Calu3 (cell line): ENCODE measurements around the gene COX4I2. TPM values are rescaled to one million over a fixed set of nuclear protein-coding genes. Genes with fewer than 3 reads are reported as not detected.
"Not testable (repeated sequence)": the region's sequence is repeated elsewhere in the genome, so short reads cannot be mapped to it uniquely, and the experiment has no call there.

Experiments used
- BruUV-seq: library from RNA; stranded (reverse); fragments of 400-500 nt; replicated peaks from 2 replicates; lab custom pipeline; 2021; lab: Mats Ljungman, UMichigan
- CTCF ChIA-PET: fragments of 300-600 bp; sonication (Branson Sonifier 250); formaldehyde crosslinking; loops from one replicate; lab custom pipeline; 2022; ENCODE audit warnings: antibody characterized with exemption; lab: Charles Lee
- DNase-seq: peaks from one replicate; pipeline ENCODE4 v3.0.0; 2022
- H3K27ac Mint-ChIP-seq: one replicate; pipeline ENCODE4 v1.8.0; 2022; ENCODE audit warnings: mixed read lengths; ENCODE audit not compliant: unreplicated experiment
- H3K27me3 Mint-ChIP-seq: one replicate; pipeline ENCODE4 v1.8.0; 2022; ENCODE audit warnings: mixed read lengths; ENCODE audit not compliant: unreplicated experiment
- H3K36me3 Mint-ChIP-seq: one replicate; pipeline ENCODE4 v1.8.0; 2022; ENCODE audit warnings: mild to moderate bottlenecking, moderate library complexity, mixed read lengths; ENCODE audit not compliant: insufficient read depth, unreplicated experiment
- H3K4me1 Mint-ChIP-seq: one replicate; pipeline ENCODE4 v1.8.0; 2022; ENCODE audit warnings: mild to moderate bottlenecking, low read depth, mixed read lengths; ENCODE audit not compliant: unreplicated experiment
- H3K4me3 Mint-ChIP-seq: one replicate; pipeline ENCODE4 v1.8.0; 2022; ENCODE audit warnings: mild to moderate bottlenecking, low read depth, moderate library complexity, mixed read lengths; ENCODE audit not compliant: unreplicated experiment
- H3K9me3 Mint-ChIP-seq: one replicate; pipeline ENCODE4 v1.8.0; 2022; ENCODE audit warnings: low read depth, mixed read lengths; ENCODE audit not compliant: unreplicated experiment
- intact Hi-C: fragments of 100-400 bp; cut with micrococcal nuclease; formaldehyde crosslinking; loops from one replicate; pipeline ENCODE4 v1.10.0; 2022; ENCODE audit not compliant: unreplicated experiment
- total RNA-seq: library from RNA; stranded (reverse); gene quantifications from 2 replicates; pipeline ENCODE4 v1.2.3, GENCODE V29; 2022
- TF ChIP-seq, protein P1 (sequence below): fragments of 200-600 bp; IDR thresholded peaks from one replicate; pipeline ENCODE4 v1.8.0; 2022; ENCODE audit warnings: antibody characterized with exemption; ENCODE audit not compliant: unreplicated experiment

COX4I2 gene
- total RNA-seq, 1 experiment from 2014 or later = not detected

DNA sequence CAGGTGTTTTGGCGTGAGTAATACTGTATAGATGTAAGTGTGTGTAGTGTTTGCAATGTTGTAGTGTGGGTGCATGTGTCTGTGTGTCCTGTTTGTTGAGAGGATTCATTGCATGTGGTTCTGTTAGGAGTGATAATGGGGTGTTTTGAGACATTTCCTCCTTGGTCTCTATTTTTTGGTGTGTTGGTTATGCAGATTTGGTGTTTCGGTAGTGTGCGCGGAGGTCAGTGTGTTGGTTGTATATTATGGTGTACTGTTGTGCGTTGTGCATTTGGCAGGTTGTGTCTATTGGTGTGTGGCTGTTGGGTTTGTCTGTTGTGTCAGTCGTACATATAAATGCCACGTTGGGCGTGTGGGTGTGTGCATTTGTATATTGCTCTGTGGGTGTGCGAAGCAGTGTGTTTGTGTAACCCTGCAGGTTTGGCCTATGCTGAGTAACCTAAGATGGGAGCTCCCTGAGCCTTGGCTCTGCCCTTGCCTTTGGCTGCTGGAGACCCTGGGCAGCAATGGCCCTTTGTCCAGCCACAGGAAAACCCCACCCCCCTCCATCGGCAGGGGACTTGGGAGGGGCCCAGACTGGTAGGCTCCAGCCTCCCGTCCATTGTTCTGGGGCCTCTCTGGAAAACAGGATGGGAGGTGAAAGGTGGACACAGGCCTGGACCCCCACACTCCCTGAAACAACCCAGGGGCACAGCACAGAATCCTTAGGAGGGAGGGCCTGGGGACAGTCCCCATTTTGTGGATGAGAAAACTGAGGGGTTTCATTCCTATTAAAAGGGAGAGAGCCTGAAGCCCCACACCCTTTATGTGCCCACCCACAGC lies 42.9 kb upstream of the COX4I2 start:
- Mint-ChIP-seq H3K36me3 (peaks cover 32% of the 10 kb centered on the region), H3K27me3 (no peaks in the 10 kb centered on the region), H3K4me3 (peak overlapping the region; percentile 75), H3K4me1 (peaks cover 48% of the 10 kb centered on the region), H3K9me3 (no peaks in the 10 kb centered on the region), H3K27ac (peak overlapping the region; percentile 80)
- intact Hi-C loops = no loop called here
- TF ChIP-seq, protein P1, sequence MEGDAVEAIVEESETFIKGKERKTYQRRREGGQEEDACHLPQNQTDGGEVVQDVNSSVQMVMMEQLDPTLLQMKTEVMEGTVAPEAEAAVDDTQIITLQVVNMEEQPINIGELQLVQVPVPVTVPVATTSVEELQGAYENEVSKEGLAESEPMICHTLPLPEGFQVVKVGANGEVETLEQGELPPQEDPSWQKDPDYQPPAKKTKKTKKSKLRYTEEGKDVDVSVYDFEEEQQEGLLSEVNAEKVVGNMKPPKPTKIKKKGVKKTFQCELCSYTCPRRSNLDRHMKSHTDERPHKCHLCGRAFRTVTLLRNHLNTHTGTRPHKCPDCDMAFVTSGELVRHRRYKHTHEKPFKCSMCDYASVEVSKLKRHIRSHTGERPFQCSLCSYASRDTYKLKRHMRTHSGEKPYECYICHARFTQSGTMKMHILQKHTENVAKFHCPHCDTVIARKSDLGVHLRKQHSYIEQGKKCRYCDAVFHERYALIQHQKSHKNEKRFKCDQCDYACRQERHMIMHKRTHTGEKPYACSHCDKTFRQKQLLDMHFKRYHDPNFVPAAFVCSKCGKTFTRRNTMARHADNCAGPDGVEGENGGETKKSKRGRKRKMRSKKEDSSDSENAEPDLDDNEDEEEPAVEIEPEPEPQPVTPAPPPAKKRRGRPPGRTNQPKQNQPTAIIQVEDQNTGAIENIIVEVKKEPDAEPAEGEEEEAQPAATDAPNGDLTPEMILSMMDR = no peak
- BruUV-seq = TSS peak; percentile 98
- DNase-seq = peak; percentile 81
- CTCF ChIA-PET = interaction anchor here (0.6 to 2.3 kb wide), 8 partner anchors 10 to 37 kb away, joined by 3 to 13 read pairs (median 6); partner anchors contain the start of gene ID1

DNA sequence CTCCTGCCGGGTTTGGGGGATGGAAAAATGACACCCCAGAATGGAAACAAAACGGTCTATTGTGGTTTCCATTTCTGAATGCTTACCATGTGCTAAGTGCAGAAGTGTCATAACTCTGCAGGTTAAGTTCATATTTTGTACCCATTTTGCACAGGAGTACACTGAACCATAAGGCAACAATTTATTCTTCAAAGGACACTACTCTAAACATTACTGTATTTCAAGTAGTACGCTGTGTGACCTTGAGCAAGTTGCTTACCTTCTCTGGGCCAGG lies 42.4 kb upstream of the COX4I2 start:
- peak overlapping the region; percentile 75 for H3K4me3 Mint-ChIP-seq
- no peaks in the 10 kb centered on the region for H3K9me3 Mint-ChIP-seq
- intact Hi-C loops = no loop called here
- peaks cover 38% of the 10 kb centered on the region for H3K36me3 Mint-ChIP-seq
- no TSS peak for BruUV-seq
- peak overlapping the region; percentile 80 for H3K27ac Mint-ChIP-seq
- H3K4me1 Mint-ChIP-seq = peaks cover 48% of the 10 kb centered on the region
- no peaks in the 10 kb centered on the region for H3K27me3 Mint-ChIP-seq
- DNase-seq = no peak
- TF ChIP-seq, protein P1 = no peak
- CTCF ChIA-PET = interaction anchor here (0.6 to 2.3 kb wide), 10 partner anchors 10 to 468 kb away, joined by 3 to 13 read pairs (median 6); partner anchors contain the start of gene ID1

DNA sequence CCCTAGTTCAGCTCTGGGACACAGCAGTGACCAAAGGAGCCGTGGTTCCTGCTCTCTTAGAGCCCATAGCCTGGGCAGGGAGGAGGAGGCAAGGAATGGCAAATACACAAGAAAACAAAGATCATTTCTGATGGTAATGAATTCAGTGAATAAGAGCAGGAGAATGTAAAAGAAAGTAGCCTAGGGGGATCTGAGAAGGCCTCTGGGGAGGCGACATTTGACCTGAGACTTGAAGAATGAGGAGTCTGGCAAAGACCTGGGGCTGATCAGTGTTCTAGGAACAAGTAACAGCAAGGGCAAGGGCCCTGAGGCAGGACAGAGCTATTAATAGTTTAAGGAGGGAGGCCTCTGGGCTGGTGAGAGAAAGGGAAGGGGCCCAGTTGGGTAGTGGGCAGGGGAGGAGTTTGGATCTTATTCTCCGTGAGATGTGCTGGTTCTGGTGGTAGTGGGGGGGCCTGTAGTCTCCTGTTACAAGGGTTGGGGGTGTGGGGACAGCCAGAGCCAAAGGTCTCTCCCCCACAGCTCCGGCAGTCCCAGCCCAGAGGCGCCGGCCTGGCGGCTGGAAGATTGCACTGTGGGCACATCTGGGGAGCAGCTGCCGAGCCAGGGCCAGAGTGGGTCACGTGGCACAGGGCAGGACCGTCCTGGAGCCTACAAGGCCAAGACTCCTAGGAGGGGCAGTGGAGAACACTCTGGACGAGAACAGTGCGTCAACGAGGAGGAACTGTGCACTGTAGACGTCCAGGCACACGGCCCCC lies 41.9 kb upstream of the COX4I2 start:
- peak; percentile 68 for DNase-seq
- TF ChIP-seq, protein P1 = no peak
- peak overlapping the region; percentile 75 for H3K4me3 Mint-ChIP-seq
- no peaks in the 10 kb centered on the region for H3K27me3 Mint-ChIP-seq
- BruUV-seq = no TSS peak
- CTCF ChIA-PET = interaction anchor here (0.6 to 2.3 kb wide), 9 partner anchors 9 to 468 kb away, joined by 3 to 13 read pairs (median 6); partner anchors contain the start of gene ID1
- H3K36me3 Mint-ChIP-seq = peaks cover 43% of the 10 kb centered on the region
- no peaks in the 10 kb centered on the region for H3K9me3 Mint-ChIP-seq
- peaks cover 48% of the 10 kb centered on the region for H3K4me1 Mint-ChIP-seq
- H3K27ac Mint-ChIP-seq = peak overlapping the region; percentile 80
- intact Hi-C loops = no loop called here

DNA sequence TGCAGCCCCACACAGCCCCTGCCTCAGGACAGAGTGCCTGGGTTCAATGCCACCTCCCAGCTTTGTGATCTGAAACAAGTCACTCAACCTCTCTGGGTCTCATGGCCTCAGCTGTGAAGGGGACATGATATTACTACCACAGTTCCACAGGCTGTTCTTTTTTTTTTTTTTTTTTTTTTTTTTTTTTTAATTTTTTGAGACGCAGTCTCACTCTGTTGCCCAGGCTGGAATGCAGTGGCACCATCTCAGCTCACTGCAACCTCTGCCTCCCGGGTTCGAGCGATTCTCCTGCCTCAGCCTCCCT lies 41.3 kb upstream of the COX4I2 start:
- H3K9me3 Mint-ChIP-seq, BruUV-seq, H3K27me3 Mint-ChIP-seq, intact Hi-C loops, DNase-seq: not testable (repeated sequence)
- H3K27ac Mint-ChIP-seq = peak overlapping the region; percentile 80
- peaks cover 48% of the 10 kb centered on the region for H3K4me1 Mint-ChIP-seq
- CTCF ChIA-PET = interaction anchor here (0.9 to 2.3 kb wide), 8 partner anchors 9 to 29 kb away, joined by 3 to 13 read pairs (median 6); partner anchors contain the start of gene ID1
- H3K36me3 Mint-ChIP-seq = peaks cover 45% of the 10 kb centered on the region
- H3K4me3 Mint-ChIP-seq = peak overlapping the region; percentile 75
